ENCODE measurements around the gene BAIAP2. TPM values are rescaled to one million over a fixed set of nuclear protein-coding genes. Genes with fewer than 3 reads are reported as not detected.
"Not testable (repeated sequence)": the region's sequence is repeated elsewhere in the genome, so short reads cannot be mapped to it uniquely, and the experiment has no call there.

Gene BAIAP2
- total RNA-seq, 2 donors from 2014 or later = 18.2 to 30.5 TPM

- intact Hi-C loops (cut with DNase I) = loop anchor here (5.0 to 10.0 kb wide), 2 partner anchors 77 to 85 kb away; no protein-coding TSS in a partner anchor
- DNase-seq (ENCODE audit: low spot score) = no peak
These were observed 15.1 kb upstream of the BAIAP2 start for GRCh38 chr17:81019563-81020442.

- DNase-seq (ENCODE audit: low spot score) = no peak
- intact Hi-C loops (cut with DNase I) = loop anchor here (5.0 to 10.0 kb wide), 2 partner anchors 77 to 84 kb away; no protein-coding TSS in a partner anchor
These were observed 14.5 kb upstream of the BAIAP2 start for GRCh38 chr17:81020443-81020766.

GRCh38 chr17:81020767-81021497 is 14.0 kb upstream of the BAIAP2 start:
- no peak for DNase-seq (ENCODE audit: low spot score)
- intact Hi-C loops (cut with DNase I) = loop anchor here (5.0 to 10.0 kb wide), 2 partner anchors 76 to 84 kb away; no protein-coding TSS in a partner anchor

- no peak for DNase-seq (ENCODE audit: low spot score)
- intact Hi-C loops (cut with DNase I) = loop anchor here (5.0 to 10.0 kb wide), 2 partner anchors 76 to 83 kb away; no protein-coding TSS in a partner anchor
These were observed 13.2 kb upstream of the BAIAP2 start for GRCh38 chr17:81021531-81022343.

- intact Hi-C loops (cut with DNase I) = loop anchor here (5.0 to 10.0 kb wide), 2 partner anchors 75 to 82 kb away; no protein-coding TSS in a partner anchor
- DNase-seq (ENCODE audit: low spot score) = no peak
These were observed 12.6 kb upstream of the BAIAP2 start for GRCh38 chr17:81022344-81022676.

GRCh38 chr17:81025065-81025740 is 9.7 kb upstream of the BAIAP2 start:
- intact Hi-C loops (cut with DNase I) = loop anchor here in 1 of 2 donors (10.0 kb wide), 1 partner anchor 80 kb away; no protein-coding TSS in a partner anchor
- no peak for DNase-seq (ENCODE audit: low spot score)

- DNase-seq (ENCODE audit: low spot score) = no peak
- intact Hi-C loops (cut with DNase I) = loop anchor here in 1 of 2 donors (1.0 to 10.0 kb wide), 2 partner anchors 24 to 79 kb away; no protein-coding TSS in a partner anchor
These were observed 9.2 kb upstream of the BAIAP2 start for GRCh38 chr17:81025741-81026129.

GRCh38 chr17:81026266-81027036 is 8.5 kb upstream of the BAIAP2 start:
- no peak for DNase-seq (ENCODE audit: low spot score)
- intact Hi-C loops (cut with DNase I) = loop anchor here in 1 of 2 donors (1.0 to 10.0 kb wide), 2 partner anchors 23 to 78 kb away; no protein-coding TSS in a partner anchor

GRCh38 chr17:81027038-81027437 is 7.9 kb upstream of the BAIAP2 start:
- intact Hi-C loops (cut with DNase I) = loop anchor here in 1 of 2 donors (10.0 kb wide), 1 partner anchor 78 kb away; no protein-coding TSS in a partner anchor
- no peak for DNase-seq (ENCODE audit: low spot score)

- intact Hi-C loops (cut with DNase I) = loop anchor here in 1 of 2 donors (10.0 kb wide), 1 partner anchor 77 kb away; no protein-coding TSS in a partner anchor
- no peak for DNase-seq (ENCODE audit: low spot score)
These were observed 7.1 kb upstream of the BAIAP2 start for GRCh38 chr17:81027591-81028505.

- intact Hi-C loops (cut with DNase I) = loop anchor here in 1 of 2 donors (10.0 kb wide), 1 partner anchor 76 kb away; no protein-coding TSS in a partner anchor
- no peak for DNase-seq (ENCODE audit: low spot score)
These were observed 6.5 kb upstream of the BAIAP2 start for GRCh38 chr17:81028506-81028858.

- peak; percentile 80 for DNase-seq (ENCODE audit: low spot score)
These were observed 5.1 kb upstream of the BAIAP2 start for GRCh38 chr17:81029859-81030258.

GRCh38 chr17:81030312-81030711 is 4.6 kb upstream of the BAIAP2 start:
- not testable (repeated sequence) for DNase-seq (ENCODE audit: low spot score)
- intact Hi-C loops (cut with DNase I) = loop anchor here in 1 of 2 donors (5.0 kb wide), 1 partner anchor 1807 kb away; no protein-coding TSS in a partner anchor

More at GRCh38 chr17:81029859-81030258, 5.1 kb upstream of the BAIAP2 start:
- intact Hi-C loops (cut with DNase I) = loop anchor here in 1 of 2 donors (5.0 to 10.0 kb wide), 2 partner anchors 75 to 1807 kb away; no protein-coding TSS in a partner anchor

GRCh38 chr17:81030741-81031565 is 4.0 kb upstream of the BAIAP2 start:
- no peak for DNase-seq (ENCODE audit: low spot score)
- intact Hi-C loops (cut with DNase I) = loop anchor here in 1 of 2 donors (5.0 kb wide), 1 partner anchor 1806 kb away; no protein-coding TSS in a partner anchor
